DND-41 (cell line): ENCODE data around the gene TMEM11.

ENCODE experiments used
- ATAC-seq: fragments of 200-7000 bp; cut with Tn5 transposase; 3 replicates; pipeline ENCODE4 v1.9.1; 2021; ENCODE audit warnings: low read depth; ENCODE audit not compliant: insufficient read depth
- DNase-seq: peaks from one replicate; pipeline ENCODE4 v3.0.0-alpha.2; 2020
- H2AFZ ChIP-seq: 2 replicates; pipeline ENCODE4 v1.6.0; 2012; ENCODE audit warnings: low read depth, low read length
- H3K27ac ChIP-seq: 2 replicates; pipeline ENCODE4 v1.5.1; 2012; ENCODE audit warnings: low read length, inconsistent platforms
- H3K27me3 ChIP-seq: fragments of 200-600 bp; sonication (generic); 2 replicates; pipeline ENCODE4 v1.6.0; 2012; ENCODE audit warnings: low read length, mild to moderate bottlenecking, inconsistent platforms; ENCODE audit not compliant: insufficient read depth, poor library complexity
- H3K36me3 ChIP-seq: 2 replicates; pipeline ENCODE4 v1.5.1; 2012; ENCODE audit warnings: low read length, inconsistent platforms; ENCODE audit not compliant: insufficient read depth
- H3K4me1 ChIP-seq: 2 replicates; pipeline ENCODE4 v1.5.1; 2012; ENCODE audit warnings: mild to moderate bottlenecking, low read length; ENCODE audit not compliant: insufficient read depth
- H3K4me2 ChIP-seq: 2 replicates; pipeline ENCODE4 v1.6.0; 2012; ENCODE audit warnings: mild to moderate bottlenecking, moderate library complexity, low read length, inconsistent platforms; ENCODE audit not compliant: insufficient read depth
- H3K4me3 ChIP-seq, 2 experiments: fragments of 200-600 bp in 1 of 2; shearing (Covaris generic) in 1 of 2; 2 replicates each; pipeline ENCODE4 v1.5.1; 2012 to 2016; ENCODE audit warnings: inconsistent platforms in 2 of 2, low read length in 2 of 2, mild to moderate bottlenecking in 2 of 2, low read depth in 1 of 2, moderate library complexity in 1 of 2
- H3K79me2 ChIP-seq: 2 replicates; pipeline ENCODE4 v1.6.0; 2012; ENCODE audit warnings: low read length, inconsistent platforms; ENCODE audit not compliant: insufficient read depth
- H3K9ac ChIP-seq: 2 replicates; pipeline ENCODE4 v1.6.0; 2012; ENCODE audit warnings: low read depth, mild to moderate bottlenecking, inconsistent platforms, low read length, moderate library complexity
- H3K9me3 ChIP-seq: 2 replicates; pipeline ENCODE4 v1.5.1; 2012; ENCODE audit warnings: low read length, moderate library complexity, mild to moderate bottlenecking, inconsistent platforms; ENCODE audit not compliant: insufficient read depth, severe bottlenecking
- H4K20me1 ChIP-seq: 2 replicates; pipeline ENCODE4 v1.6.0; 2012; ENCODE audit warnings: low read length; ENCODE audit not compliant: insufficient read depth
- EZH2 ChIP-seq: IDR thresholded peaks from 3 replicates; pipeline ENCODE4 v1.6.1; 2012; ENCODE audit warnings: borderline replicate concordance, low read depth, mild to moderate bottlenecking, moderate library complexity, low read length, inconsistent platforms; ENCODE audit not compliant: severe bottlenecking
- TF ChIP-seq, protein P1 (sequence below): IDR thresholded peaks from 2 replicates; pipeline ENCODE4 v1.5.1; 2012; ENCODE audit warnings: borderline replicate concordance, low read length, moderate library complexity, mild to moderate bottlenecking; ENCODE audit not compliant: poor library complexity, severe bottlenecking; ENCODE audit errors: extremely low read depth

TMEM11 gene

DNA sequence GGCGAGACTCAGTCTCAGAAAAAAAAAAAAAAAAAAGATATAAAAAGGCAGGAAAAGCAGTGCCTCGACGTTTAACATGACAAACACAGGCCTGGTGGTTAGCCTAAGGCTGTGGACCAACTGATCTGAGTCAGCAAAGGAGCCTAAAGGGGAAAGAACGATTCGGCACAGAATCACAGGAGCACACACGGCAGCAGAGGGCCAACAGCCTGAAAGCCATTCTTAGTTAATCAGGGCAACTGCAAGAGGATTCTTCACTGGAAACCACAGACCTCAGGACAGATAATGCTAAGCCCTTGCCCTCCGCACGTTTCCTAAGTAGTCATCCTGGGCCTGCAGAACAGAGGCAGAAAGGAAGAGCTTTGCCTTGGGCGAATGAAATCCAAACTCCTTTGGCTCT is 14.7 kb downstream of the TMEM11 start:
- TF ChIP-seq, protein P1, sequence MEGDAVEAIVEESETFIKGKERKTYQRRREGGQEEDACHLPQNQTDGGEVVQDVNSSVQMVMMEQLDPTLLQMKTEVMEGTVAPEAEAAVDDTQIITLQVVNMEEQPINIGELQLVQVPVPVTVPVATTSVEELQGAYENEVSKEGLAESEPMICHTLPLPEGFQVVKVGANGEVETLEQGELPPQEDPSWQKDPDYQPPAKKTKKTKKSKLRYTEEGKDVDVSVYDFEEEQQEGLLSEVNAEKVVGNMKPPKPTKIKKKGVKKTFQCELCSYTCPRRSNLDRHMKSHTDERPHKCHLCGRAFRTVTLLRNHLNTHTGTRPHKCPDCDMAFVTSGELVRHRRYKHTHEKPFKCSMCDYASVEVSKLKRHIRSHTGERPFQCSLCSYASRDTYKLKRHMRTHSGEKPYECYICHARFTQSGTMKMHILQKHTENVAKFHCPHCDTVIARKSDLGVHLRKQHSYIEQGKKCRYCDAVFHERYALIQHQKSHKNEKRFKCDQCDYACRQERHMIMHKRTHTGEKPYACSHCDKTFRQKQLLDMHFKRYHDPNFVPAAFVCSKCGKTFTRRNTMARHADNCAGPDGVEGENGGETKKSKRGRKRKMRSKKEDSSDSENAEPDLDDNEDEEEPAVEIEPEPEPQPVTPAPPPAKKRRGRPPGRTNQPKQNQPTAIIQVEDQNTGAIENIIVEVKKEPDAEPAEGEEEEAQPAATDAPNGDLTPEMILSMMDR, result no peak
- no peak for TF ChIP-seq EZH2
- no peak overlapping the region for H3K4me2 ChIP-seq
- no peak overlapping the region for H3K27ac ChIP-seq
- H3K4me1 ChIP-seq, result no peaks in the 10 kb centered on the region
- no peak overlapping the region for H3K4me3 ChIP-seq
- DNase-seq (no peak), ATAC-seq (no peak)
- no peak overlapping the region for H3K9ac ChIP-seq
- H3K79me2 ChIP-seq, result peaks cover 70% of the 10 kb centered on the region
- H3K27me3 ChIP-seq, result no peaks in the 10 kb centered on the region
- H4K20me1 ChIP-seq, result peaks cover 83% of the 10 kb centered on the region
- H3K36me3 ChIP-seq, result peaks cover 68% of the 10 kb centered on the region
- no peaks in the 10 kb centered on the region for H3K9me3 ChIP-seq
- H2AFZ ChIP-seq, result no peak overlapping the region

DNA sequence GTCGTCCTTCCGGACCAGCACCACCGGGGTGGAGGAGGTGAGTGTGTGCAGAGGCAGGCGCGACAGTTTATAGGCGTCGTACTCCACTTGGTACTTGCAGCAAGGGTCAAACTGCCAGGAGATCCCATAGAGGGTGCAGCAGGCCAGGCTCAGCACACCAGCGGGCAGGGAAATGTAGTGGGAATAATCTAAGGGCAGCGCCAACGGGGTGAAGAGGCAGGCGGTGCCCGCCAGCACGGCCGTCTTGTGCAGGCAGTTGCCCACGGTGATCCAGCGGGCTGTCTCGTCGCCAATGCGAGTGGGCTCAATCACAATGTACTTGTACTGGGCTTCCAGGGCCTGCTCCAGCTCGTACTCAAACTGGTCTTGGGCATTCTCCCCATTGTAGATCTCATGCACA is 15.6 kb downstream of the TMEM11 start:
- Histone ChIP-seq H4K20me1 (peaks cover 77% of the 10 kb centered on the region), H3K9ac (no peak overlapping the region)

DNA sequence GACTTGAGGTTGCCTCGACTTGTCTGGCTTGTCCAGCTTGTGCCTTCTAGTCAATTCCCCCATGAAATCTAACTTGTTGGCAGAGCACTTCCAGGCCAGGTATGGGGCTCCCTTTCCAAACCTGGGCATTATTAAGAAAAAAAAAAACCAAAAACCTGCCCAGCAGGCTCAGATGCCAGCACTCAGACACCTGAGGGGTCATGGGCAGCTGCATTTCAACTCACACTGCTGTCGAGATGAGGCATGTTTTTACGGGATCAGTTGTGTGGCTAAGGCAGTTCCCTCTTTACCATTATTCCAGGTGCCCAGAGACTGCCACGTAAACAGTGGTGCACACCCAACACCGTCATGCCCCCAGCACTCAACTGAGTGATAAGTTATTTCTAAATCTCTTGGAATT is 17.8 kb downstream of the TMEM11 start:
- no peak overlapping the region for H3K4me3 ChIP-seq
- H3K36me3 ChIP-seq, result peaks cover 67% of the 10 kb centered on the region
- no peak overlapping the region for H3K27ac ChIP-seq

More for the DNA sequence above, 15.6 kb downstream of the TMEM11 start:
- ATAC-seq (no peak), DNase-seq (no peak)
- H3K27ac ChIP-seq, result no peak overlapping the region
- TF ChIP-seq, protein P1, result no peak
- TF ChIP-seq EZH2, result no peak
- no peaks in the 10 kb centered on the region for H3K9me3 ChIP-seq
- peaks cover 68% of the 10 kb centered on the region for H3K36me3 ChIP-seq
- H2AFZ ChIP-seq, result no peak overlapping the region
- no peaks in the 10 kb centered on the region for H3K27me3 ChIP-seq
- no peaks in the 10 kb centered on the region for H3K4me1 ChIP-seq
- no peak overlapping the region for H3K4me2 ChIP-seq
- peaks cover 61% of the 10 kb centered on the region for H3K79me2 ChIP-seq
- no peak overlapping the region for H3K4me3 ChIP-seq

More for the DNA sequence above, 17.8 kb downstream of the TMEM11 start:
- Histone ChIP-seq H3K9me3 (no peaks in the 10 kb centered on the region), H3K9ac (no peak overlapping the region), H2AFZ (no peak overlapping the region), H3K79me2 (peaks cover 38% of the 10 kb centered on the region), H4K20me1 (peaks cover 55% of the 10 kb centered on the region), H3K4me1 (no peaks in the 10 kb centered on the region), H3K27me3 (no peaks in the 10 kb centered on the region), H3K4me2 (no peak overlapping the region)
- DNase-seq (no peak), ATAC-seq (no peak)
- TF ChIP-seq, protein P1, result no peak
- no peak for TF ChIP-seq EZH2
